Measurements from ENCODE around the gene SIRT2.
"Not testable (repeated sequence)": the region's sequence is repeated elsewhere in the genome, so short reads cannot be mapped to it uniquely, and the experiment has no call there.

SIRT2 gene

DNA sequence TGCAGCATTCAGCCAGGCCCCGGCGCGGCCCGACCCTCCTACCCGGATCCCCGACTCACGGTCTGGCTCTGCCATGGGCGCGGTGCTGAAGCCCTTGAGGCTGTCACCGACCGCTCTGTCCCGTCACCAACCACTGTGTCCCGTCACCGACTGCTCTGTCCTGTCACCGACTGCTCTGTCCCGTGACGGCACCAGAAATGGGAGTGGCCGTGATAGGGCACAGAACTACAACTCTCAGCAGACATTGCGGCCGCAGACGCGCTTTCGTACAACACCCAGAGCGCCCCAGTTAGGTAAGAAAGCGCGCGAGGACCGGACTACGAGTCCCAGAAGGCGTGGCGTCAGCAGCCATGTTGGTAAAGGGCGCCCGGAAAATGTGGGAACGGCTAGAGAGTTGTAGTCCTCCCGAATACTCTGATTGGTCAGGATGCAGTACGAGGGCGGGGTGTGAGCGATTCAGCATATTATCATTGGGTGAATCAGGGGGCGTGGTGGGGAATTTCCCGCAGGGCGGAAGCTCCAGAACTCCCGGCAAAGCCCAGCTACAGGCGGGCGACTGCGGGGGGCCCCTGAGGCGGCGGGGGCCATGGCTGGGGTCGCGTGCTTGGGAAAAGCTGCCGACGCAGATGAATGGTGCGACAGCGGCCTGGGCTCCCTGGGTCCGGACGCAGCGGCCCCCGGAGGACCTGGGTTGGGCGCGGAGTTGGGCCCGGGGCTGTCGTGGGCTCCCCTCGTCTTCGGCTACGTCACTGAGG is at the start of gene SIRT2, which contains the start of gene NFKBIB:
Gene SIRT2, minus strand, starts transcription at position 172 of the 755 bp plus-strand sequence. Its CDS starts 97 bp downstream, at position 75.
Gene NFKBIB, plus strand, starts transcription at position 523 of the 755 bp plus-strand sequence. Its CDS starts 64 bp downstream, at position 587.
- DNase-seq (ENCODE audit: low read depth in 3 of 3, low spot score in 1 of 3) = peak; percentile 89 to 97 (median 97)

DNA sequence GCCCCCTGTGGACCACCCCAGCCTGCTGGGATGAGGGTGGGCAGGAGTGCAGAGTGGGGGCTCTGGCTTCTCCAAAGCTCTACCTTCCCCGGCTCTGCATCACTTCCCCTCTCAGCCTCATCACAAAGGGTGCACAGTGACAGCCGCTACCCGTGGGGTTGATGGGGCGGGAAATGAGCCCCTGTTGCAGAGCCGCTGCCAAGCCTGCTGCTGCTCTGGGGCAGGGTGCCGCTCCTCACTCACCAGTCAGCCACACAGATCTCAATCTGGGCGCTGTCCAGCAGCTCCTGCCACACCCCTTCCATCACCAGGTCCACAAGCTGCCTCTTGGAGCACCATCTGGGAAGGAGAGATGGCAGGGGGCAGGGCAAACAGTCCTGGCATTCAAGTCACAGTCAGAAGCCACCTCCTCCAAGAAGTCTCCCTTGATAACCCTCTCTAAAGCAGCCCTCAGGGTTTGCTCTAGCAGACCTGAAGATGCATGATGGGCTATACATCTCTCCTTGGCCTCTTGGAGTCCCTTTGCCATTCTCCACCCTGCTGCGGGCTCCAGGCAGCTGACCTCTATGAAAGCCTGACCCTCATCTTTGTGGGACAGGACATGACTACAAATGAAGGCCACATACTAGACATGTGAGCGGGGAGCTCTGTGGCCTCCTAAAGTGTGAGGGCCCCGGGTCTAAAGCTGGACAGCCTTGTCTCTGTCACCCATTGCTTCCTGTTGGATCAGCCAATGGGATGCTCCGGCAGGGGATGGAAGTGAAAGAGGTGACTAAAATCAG is 47.0 kb upstream of the SIRT2 start:
- DNase-seq (ENCODE audit: low read depth in 3 of 3, low spot score in 1 of 3) = no peak

DNA sequence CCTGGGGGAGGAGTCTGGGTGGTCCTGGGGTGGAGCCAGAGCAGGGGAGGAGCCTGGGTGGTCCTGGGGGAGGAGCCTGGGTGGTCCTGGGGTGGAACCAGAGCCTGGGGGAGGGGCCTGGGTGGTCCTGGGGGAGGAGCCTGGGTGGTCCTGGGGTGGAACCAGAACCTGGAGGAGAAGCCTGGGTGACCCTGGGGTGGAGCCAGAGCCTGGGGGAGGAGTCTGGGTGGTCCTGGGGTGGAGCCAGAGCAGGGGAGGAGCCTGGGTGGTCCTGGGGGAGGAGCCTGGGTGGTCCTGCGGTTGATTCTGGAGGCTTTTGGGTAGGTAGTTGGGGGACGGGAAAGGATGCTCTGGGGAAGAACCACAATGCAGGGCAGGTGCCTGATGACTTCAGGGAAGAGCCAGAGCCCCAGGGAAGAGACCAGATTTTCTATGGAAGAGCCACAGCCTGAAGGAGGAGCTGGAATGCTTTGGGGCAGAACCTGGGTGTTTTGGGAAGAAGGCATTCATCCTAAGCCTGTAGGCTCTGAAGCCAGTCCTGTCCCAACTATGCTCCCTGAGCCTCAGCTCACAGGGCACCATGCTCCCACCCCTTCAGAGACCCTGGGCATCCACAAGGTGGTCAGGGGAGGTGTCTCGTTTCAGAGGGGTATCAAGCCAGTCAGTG is 46.3 kb upstream of the SIRT2 start:
- DNase-seq (ENCODE audit: low read depth in 3 of 3, low spot score in 1 of 3) = no peak

DNA sequence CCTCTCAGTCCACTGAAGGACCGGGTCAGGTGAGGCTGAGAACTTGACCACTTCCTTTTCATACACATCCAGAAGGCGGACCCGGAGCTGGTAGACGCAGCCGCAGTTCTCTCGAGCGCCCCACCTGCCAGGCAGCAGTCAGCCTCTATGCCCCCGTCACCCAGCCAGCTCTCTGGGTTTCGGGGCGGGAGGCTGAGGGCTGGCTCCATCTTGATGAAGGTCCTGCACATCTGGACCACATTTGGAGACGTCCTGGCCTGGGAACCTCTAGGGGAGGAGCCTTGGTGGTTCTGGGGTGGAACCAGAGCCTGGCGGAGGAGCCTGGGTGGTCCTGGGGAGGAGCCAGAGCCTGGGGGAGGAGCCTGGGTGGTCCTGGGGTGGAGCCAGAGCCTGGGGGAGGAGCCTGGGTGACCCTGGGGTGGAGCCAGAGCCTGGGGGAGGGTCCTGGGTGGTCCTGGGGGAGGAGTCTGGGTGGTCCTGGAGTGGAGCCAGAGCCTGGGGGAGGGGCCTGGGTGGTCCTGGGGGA is 45.6 kb upstream of the SIRT2 start:
- no peak for DNase-seq (ENCODE audit: low read depth in 3 of 3, low spot score in 1 of 3)

DNA sequence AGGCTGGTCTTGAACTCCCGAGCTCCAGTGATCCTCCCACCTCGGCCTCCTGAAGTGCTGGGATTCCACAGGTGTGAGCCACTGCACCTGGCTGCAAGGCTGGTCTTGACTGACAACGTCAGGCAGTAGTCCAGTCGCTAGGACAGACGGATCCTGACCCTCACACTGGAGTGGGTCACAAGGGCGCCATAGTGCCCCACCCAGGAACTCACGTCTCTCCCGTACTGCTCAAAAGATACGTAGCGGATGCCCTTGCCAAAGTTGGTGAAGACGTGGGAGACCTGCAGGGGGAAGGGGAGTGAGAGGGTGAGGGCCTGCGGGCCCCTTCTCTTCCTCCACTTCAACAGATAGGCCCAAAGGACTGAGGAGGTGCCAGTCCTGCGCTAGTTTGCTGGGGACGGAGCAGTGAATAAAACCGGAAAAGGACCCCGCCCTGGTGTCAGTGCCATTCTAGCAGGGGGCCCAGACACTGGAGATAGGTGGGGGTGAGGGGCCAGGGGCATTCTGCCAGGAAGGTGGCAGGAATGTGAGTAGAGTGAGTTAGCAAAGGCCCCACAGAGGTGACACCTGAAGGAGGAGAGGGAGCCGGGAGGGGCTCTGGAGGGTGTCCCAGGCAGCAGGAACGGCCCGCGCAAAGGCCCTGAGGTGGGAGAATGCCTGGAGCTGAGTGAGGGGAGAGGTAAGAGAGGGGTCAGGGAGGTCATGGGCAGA is 43.2 kb upstream of the SIRT2 start:
- no peak for DNase-seq (ENCODE audit: low read depth in 3 of 3, low spot score in 1 of 3)

DNA sequence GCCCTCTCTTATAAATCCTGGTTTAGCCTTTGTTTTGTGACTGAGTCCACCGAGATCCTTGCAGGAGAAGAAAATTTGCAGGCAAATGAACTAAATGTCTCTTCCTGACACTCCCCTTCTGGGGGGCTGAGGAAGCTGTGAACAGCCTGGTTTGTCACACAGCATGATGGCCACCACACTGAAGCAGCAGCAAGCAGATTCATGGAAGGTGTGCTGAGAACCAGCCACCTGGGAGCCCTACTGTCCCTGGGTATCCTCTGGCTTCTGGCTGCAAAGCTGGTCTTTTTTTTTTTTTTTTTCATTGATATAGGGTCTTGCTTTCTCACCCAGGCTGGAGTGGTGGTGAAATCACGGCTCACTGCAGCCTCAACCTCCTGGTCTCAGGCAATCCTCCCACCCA is 42.6 kb upstream of the SIRT2 start:
- no peak for DNase-seq (ENCODE audit: low read depth in 3 of 3, low spot score in 1 of 3)

DNA sequence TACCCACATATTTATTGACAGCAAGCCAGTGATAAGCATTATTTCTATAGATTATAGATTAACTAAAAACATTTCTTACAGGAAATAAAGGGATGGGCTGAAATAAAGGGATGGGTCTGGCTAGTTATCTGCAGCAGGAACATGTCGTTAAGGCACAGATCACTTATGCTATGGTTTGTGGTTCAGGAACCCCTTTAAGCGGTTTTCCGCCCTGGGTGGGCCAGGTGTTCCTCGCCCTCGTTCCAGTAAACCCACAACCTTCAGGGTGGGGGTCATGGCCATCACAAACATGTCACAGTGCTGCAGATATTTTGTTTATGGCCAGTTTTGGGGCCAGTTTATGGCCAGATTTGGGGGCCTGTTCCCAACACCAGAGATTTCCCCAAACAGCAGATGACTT is 42.0 kb upstream of the SIRT2 start:
- DNase-seq (ENCODE audit: low read depth in 3 of 3, low spot score in 1 of 3) = not testable (repeated sequence)

DNA sequence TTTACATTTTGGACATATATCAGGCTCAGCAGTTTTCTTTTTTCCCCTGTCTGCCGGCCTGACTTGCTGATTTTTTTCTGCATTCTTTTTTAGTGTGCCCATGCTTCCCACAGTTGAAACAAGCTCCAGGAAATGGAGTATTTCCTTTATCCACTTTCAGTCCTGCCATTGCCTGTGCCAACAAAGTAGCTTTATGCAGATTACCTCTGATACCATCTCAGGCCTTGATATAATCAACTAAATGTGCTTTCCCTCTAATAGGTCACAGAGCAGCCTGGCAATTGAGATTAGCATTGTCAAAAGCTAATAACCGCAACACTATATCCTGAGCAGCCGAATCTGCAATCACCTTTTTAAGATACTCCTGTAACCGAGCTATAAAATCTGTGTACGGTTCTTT is 40.5 kb upstream of the SIRT2 start:
- no peak for DNase-seq (ENCODE audit: low read depth in 3 of 3, low spot score in 1 of 3)

DNA sequence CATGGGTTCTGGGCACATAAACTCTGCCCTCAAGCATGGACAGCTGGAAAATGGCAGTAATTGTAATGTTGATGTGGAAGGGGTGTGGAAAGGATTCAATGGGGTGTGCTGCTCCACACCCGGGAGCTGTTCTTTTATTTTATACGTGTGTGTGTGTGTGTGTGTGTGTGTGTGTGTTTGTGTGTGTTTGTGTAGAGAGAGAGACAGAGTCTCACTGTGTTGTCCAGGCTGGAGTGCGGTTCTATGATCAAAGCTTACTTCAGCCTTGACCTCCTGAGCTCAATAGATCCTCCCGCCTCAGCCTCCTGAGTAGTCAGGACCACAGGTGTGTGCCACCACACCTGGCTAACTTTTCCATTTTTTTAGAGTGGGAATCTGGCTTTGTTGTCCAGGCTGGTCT is 34.1 kb upstream of the SIRT2 start:
- DNase-seq (ENCODE audit: low read depth in 3 of 3, low spot score in 1 of 3) = no peak

DNA sequence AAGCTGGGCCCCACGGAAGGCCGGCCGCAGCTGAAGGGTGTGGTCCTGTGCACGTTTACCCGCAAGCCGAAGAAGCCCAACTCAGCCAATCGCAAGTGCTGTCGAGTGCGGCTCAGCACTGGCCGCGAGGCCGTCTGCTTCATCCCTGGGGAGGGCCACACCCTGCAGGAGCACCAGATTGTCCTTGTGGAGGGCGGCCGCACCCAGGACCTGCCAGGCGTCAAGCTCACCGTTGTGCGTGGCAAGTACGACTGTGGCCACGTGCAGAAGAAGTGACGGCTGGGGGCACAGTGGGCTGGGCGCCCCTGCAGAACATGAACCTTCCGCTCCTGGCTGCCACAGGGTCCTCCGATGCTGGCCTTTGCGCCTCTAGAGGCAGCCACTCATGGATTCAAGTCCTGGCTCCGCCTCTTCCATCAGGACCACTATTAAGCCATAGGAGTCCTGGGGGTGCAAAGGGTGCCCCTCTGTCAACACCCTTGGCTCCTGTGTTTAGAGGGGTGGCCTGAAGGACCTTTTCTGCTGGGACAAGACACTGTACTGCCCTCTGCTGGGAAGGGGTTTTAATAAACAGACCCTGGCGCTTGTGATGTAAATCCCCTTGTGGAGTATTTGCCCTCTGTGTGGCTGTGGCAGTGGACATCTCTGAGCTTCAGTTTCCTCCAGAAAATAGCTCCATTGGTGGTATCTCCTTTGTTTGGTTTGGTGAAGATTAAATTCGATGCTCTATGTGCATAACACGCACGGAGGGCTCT is 33.2 kb upstream of the SIRT2 start:
- no peak for DNase-seq (ENCODE audit: low read depth in 3 of 3, low spot score in 1 of 3)

DNA sequence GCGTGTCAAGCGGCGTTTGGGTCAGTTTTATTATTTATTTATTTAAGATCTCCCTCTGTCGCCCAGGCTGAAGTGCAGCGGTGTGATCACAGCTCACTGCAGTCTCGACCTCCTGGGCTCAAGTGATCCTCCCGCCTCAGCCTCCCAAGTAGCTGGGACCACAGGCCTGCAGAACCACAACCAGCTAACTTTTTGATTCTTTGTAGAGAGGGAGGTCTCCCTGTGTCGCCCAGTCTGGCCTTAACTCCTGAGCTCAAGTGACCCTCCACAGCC is 32.0 kb upstream of the SIRT2 start:
- DNase-seq (ENCODE audit: low read depth in 3 of 3, low spot score in 1 of 3) = no peak

DNA sequence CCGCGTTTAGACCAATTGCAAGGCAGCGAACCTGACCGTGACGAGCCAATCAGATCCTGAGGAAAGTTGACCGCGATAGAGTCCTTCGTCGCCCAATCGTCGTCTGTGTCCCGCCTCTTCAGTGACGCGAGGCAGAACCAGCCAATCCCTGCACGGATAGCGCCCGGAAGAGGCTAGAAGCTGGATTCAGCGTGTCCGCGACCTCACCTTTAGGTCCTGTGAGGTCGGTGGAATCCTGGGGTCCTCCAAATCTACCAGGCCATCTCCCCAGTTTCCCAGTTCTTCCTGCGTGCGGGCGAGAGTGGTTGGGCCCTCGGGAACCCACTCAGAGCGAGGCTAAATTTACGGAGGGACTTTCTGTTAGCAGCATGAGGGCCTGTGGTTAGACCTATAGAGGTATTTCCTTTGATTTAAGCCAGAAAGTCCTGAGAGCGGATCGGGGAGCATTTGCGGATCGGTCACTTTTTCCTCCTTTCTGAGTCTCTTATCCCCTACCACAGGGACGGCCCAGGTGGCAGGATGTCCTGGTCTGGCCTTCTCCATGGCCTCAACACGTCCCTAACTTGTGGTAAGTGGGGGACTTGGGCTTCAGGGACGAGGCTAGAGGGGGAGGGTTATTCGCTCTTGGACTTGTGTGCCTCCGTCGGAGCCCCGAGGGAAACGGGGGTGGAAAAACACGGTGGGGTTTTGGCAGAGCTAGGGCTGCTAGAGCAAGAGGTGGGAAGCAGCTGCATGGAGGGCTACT is 31.5 kb upstream of the SIRT2 start, which contains the start of gene MRPS12:
Gene MRPS12, plus strand, starts transcription at position 169 of the 745 bp plus-strand sequence. Its CDS starts 351 bp downstream, at position 520.
- DNase-seq (ENCODE audit: low read depth in 3 of 3, low spot score in 1 of 3) = peak; percentile 94 to 95 (median 95)

DNA sequence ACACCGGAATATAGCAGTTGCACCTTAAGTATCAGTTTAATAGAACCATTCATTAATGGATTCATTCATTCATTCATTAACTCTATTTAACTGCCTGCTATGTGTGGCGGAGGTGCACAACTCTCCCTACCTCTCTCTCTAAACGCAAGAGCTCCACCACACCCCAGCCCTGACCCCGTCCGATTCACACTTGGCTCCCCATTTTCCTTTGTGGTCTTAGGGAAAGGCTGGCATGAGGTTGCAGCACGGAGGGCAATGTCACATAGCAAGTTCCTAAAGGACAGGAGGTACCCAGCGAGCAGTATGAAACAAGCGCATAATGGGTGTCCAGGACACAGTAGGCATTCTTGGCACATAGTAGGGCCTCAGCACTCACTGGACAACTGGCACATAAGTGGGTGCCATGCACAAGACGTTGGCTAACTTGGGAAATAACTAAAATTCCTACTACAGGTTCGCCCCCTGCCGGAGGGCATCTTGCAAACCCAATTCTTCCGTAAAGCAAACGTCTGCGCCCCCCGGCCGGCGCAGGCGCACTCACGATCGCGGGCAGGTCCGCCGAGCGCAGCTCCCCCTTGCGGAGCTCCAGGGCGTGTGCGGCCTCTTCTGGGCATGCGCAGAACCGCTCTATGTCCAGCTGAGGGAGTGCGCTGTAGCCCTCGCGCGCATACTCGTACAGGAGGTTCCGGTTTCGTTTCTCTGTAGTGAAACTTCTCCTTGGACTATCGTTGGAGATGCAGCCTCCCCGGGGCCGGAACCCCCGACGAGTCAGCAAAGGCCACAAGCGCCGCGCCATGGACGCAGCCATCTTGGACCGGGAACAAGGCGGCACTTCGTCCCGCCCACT is 30.7 kb upstream of the SIRT2 start, which contains the start of gene SARS2:
Gene SARS2, minus strand, starts transcription at position 835 of the 847 bp plus-strand sequence. Its CDS starts 27 bp downstream, at position 808.
- peak; percentile 85 to 92 (median 85) for DNase-seq (ENCODE audit: low read depth in 3 of 3, low spot score in 1 of 3)

DNA sequence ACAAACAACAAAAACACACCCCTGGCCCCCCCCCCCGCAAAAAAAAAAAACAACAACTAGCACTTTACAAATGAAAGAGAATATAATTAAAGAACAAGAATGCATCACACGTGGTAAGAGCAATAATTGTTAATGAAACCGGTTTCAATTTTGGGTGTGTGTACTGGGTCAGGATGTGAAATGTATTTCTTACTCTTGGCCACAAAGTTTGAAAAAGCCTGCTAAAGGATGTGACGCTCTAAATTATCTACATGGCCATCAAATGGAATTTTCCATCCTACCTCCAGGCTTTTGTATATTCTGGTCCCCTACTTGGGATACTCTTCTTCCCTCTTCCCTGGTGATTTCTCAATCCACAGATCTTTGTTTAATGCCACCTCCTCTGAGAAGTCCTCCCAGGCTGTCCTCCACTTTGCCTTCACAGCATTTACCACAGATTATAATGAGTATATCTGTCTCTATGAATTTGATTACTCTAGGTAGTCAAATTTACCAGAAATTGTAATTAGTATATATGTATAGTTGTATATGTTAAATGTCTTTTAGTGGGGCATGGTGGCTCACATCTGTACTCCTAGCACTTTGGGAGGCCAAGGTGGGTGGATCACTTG is 29.1 kb upstream of the SIRT2 start:
- DNase-seq (ENCODE audit: low read depth in 3 of 3, low spot score in 1 of 3) = no peak

DNA sequence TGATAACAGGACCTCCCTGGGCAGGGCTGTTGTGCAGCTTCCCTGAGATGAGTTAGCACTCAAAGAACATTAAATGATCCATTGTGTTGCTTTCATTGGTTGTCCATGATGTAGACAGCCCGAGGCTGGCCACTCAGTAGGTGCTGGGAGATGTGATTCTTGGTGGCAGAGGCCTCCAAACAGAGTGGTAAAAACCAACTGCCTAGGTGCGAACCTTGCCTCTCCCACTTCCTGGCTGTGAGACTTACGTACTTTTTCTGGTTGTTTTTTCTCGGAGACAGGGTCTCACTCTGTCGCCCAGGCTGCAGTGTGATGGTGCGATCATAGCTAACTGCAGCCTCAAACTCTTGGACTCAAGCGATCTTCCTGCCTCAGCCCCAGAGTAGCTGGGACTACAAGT is 25.0 kb upstream of the SIRT2 start:
- no peak for DNase-seq (ENCODE audit: low read depth in 3 of 3, low spot score in 1 of 3)

DNA sequence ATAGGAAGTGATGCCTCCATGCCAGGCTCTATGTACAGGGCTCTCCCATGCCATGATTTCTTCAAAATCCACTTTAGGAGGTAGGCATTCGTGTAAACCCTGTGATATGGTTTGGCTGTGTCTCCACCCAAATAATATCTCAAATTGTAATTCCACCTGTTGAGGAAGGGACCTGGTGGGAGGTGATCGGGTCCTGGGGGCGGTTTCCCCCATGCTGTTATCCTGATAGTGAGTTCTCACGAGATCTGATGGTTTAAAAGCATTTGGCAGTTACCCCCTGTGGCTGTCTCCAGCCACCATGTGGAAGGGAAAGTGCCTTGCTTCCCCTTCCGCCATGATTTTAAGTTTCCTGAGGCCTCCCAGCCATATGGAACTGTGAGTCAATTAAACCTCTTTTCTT is 23.1 kb upstream of the SIRT2 start:
- no peak for DNase-seq (ENCODE audit: low read depth in 3 of 3, low spot score in 1 of 3)

DNA sequence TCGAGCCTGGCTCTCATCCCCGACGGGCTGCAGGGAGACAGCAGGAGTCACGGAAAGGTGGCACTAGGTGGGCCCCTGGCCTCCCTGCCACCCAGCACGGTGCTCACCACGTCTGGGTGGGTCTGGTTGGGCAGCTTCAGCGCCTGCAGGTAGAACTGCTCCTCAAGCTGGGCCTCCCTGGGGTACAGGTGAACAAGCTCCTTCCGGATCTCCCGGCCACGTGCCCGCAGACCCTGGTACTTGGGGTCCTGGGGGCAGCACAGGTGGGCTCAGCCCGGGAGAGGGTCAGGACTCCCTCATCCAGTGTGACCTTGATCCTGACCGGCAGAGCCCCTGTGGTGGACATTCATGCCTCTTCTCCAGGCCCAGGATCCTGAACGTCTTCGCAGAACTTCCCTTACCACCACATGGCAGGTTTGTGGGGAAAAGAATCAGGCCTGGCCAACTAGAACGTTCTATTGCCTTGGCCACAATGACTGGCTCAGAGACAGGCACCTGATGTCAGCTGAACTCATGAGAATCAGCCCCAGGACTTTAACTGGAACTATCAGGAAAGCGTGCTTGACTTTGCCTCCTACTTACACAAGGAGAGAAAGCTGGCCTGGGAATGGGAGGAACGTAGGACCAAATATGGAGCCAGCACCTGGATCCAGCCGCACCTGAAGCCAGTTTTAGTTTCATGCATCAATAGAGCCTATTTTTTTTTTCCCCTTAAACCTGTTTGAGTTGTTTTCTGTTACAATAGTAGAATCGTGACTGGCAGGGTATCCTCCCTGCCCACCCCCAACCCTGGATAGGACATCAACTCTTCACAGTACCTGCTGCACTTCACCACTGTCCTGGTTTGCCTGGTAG is 22.2 kb upstream of the SIRT2 start:
- DNase-seq (ENCODE audit: low read depth in 3 of 3, low spot score in 1 of 3) = no peak
